Stimulated activated CD4-positive, alpha-beta T cell treated with anti-CD3 and anti-CD28 coated beads, Interleukin-1b, Interleukin-23, amount 100 ng/mL, for 4 hours (primary cell): ENCODE results near the gene SYNM.

Experiments
- DNase-seq, 2 donors: peaks; one replicate each; pipeline ENCODE4 v3.0.0-alpha.2; 2020; ENCODE audit warnings: low read depth in 2 of 2

Gene SYNM

GRCh38 chr15:99122831-99123712 lies 18.2 kb downstream of the SYNM start:
- DNase-seq, result no peak

- no peak for DNase-seq
Measured at GRCh38 chr15:99123713-99124451, 19.0 kb downstream of the SYNM start.

- no peak for DNase-seq
Measured at GRCh38 chr15:99124641-99125040, 19.8 kb downstream of the SYNM start.

- no peak for DNase-seq
Measured at GRCh38 chr15:99125061-99125891, 20.4 kb downstream of the SYNM start.

- DNase-seq, result no peak
Measured at GRCh38 chr15:99126131-99126588, 21.3 kb downstream of the SYNM start.

- DNase-seq, result no peak
Measured at GRCh38 chr15:99126930-99127329, 22.1 kb downstream of the SYNM start.

- DNase-seq, result no peak
Measured at GRCh38 chr15:99127773-99128172, 22.9 kb downstream of the SYNM start.

GRCh38 chr15:99128411-99128810 lies 23.5 kb downstream of the SYNM start:
- DNase-seq, result no peak

- DNase-seq, result no peak
Measured at GRCh38 chr15:99129644-99130043, 24.8 kb downstream of the SYNM start.

GRCh38 chr15:99130314-99130713 lies 25.4 kb downstream of the SYNM start:
- DNase-seq, result no peak

GRCh38 chr15:99130765-99131440 lies 26.0 kb downstream of the SYNM start:
- no peak for DNase-seq

GRCh38 chr15:99131441-99132023 lies 26.7 kb downstream of the SYNM start:
- DNase-seq, result no peak

GRCh38 chr15:99132122-99132521 lies 27.2 kb downstream of the SYNM start:
- no peak for DNase-seq

GRCh38 chr15:99132634-99133287 lies 27.9 kb downstream of the SYNM start:
- no peak for DNase-seq

GRCh38 chr15:99134317-99134821 lies 29.5 kb downstream of the SYNM start:
- no peak for DNase-seq

- no peak for DNase-seq
Measured at GRCh38 chr15:99135194-99135593, 30.3 kb downstream of the SYNM start.

- no peak for DNase-seq
Measured at GRCh38 chr15:99137111-99137546, 32.2 kb downstream of the SYNM start.

- DNase-seq, result no peak
Measured at GRCh38 chr15:99137877-99138276, 33.0 kb downstream of the SYNM start.

- DNase-seq, result no peak
Measured at GRCh38 chr15:99138491-99138982, 33.7 kb downstream of the SYNM start.

GRCh38 chr15:99139276-99139675 lies 34.4 kb downstream of the SYNM start:
- DNase-seq, result no peak
